Body of pancreas (tissue), 4 donors: ENCODE data around the gene LHB. TPM values are rescaled to one million over a fixed set of nuclear protein-coding genes. Genes with fewer than 3 reads are reported as not detected.

Experiments used
- ATAC-seq: fragments of 150-250 bp; one replicate; pipeline ENCODE4 v1.9.1; 2016
- DNase-seq, 4 donors: peaks; one replicate each; pipeline ENCODE4 v3.0.0-alpha.2; 2019
- H3K27ac ChIP-seq, 4 donors: fragments of 200-600 bp; sonication (generic); 1 replicate in 3 of 4; 2 replicates in 1 of 4; pipeline versions ENCODE4 v1.5.1 to v1.6.1; 2016 to 2019; ENCODE audit warnings: mild to moderate bottlenecking in 1 of 4, mixed read lengths in 1 of 4, moderate library complexity in 1 of 4
- H3K27me3 ChIP-seq, 2 donors: fragments of 200-600 bp; sonication (generic); one replicate each; pipeline ENCODE4 v1.6.0; 2016; ENCODE audit warnings: mild to moderate bottlenecking in 1 of 2
- H3K36me3 ChIP-seq, 2 donors: fragments of 200-600 bp; sonication (generic); replicated peaks in 1 of 2; 2 replicates each; pipeline ENCODE4 v1.5.1; 2016; ENCODE audit warnings: low read depth in 2 of 2; ENCODE audit not compliant: insufficient read depth in 1 of 2
- H3K4me1 ChIP-seq: fragments of 200-600 bp; sonication (generic); one replicate; pipeline ENCODE4 v1.6.0; 2016
- H3K4me3 ChIP-seq, 2 donors: fragments of 200-600 bp; sonication (generic); 1 replicate in 1 of 2; 2 replicates in 1 of 2; pipeline ENCODE4 v1.5.1; 2016 to 2019
- H3K9me3 ChIP-seq, 3 donors: fragments of 200-600 bp; sonication (generic); 1 replicate in 2 of 3; 2 replicates in 1 of 3; pipeline ENCODE4 v1.5.1; 2016
- CTCF ChIP-seq, 7 experiments: fragments of 450-650 bp in 4 of 7; fragments of 200-600 bp in 3 of 7; sonication (generic) in 3 of 7; IDR thresholded peaks; one replicate each; pipeline ENCODE4 v1.5.1; 2016 to 2019; ENCODE audit warnings: antibody characterized with exemption in 7 of 7
- POLR2A ChIP-seq, 3 donors: fragments of 450-650 bp; IDR thresholded peaks; one replicate each; pipeline ENCODE4 v1.6.1; 2016; ENCODE audit warnings: antibody characterized with exemption in 3 of 3, mild to moderate bottlenecking in 2 of 3
- WGBS, 2 donors: methylation state at CpG; one replicate each; pipeline ENCODE4 v1.1.5; 2017; 5-methylcytosine and 5-hydroxymethylcytosine counted together
- intact Hi-C: fragments of 100-400 bp; cut with DNase I; formaldehyde crosslinking; loops from one replicate; pipeline ENCODE4 v1.15.1; 2023
- total RNA-seq, 2 donors: library from RNA; depleted of rRNA; stranded (reverse); fragments of >200 nt; gene quantifications; one replicate each; pipeline ENCODE4 v1.1.0, GENCODE V29; 2016

The LHB gene
- total RNA-seq, 2 donors from 2014 or later: 45.8 TPM; not detected in 1

GRCh38 chr19:48987323-48987722, 29.6 kb downstream of the LHB start:
- no peaks in the 10 kb centered on the region for H3K27me3 ChIP-seq
- TF ChIP-seq POLR2A (IDR thresholded peaks at IDR 0.05) (no peak), CTCF (IDR thresholded peaks at IDR 0.05) (no peak)
- no peaks in the 10 kb centered on the region for H3K9me3 ChIP-seq
- intact Hi-C loops: no loop called here
- WGBS, 2 donors: 82 to 85% methylated on average over 6 to 7 of the region's 7 CpGs
- no peak overlapping the region for H3K4me3 ChIP-seq
- no peak for DNase-seq
- H3K36me3 ChIP-seq: no peaks in the 10 kb centered on the region
- H3K27ac ChIP-seq: no peak overlapping the region
- peaks cover 14% of the 10 kb centered on the region for H3K4me1 ChIP-seq
- no peak for ATAC-seq

GRCh38 chr19:48986211-48986610, 30.7 kb downstream of the LHB start:
- intact Hi-C loops: no loop called here
- TF ChIP-seq POLR2A (IDR thresholded peaks at IDR 0.05) (no peak), CTCF (IDR thresholded peaks at IDR 0.05) (no peak)
- H3K4me3 ChIP-seq: no peak overlapping the region
- ATAC-seq (no peak), DNase-seq (no peak)
- H3K27ac ChIP-seq: no peak overlapping the region
- no peaks in the 10 kb centered on the region for H3K27me3 ChIP-seq
- peaks cover 0 to 2% of the 10 kb centered on the region in 2 donors for H3K36me3 ChIP-seq
- H3K4me1 ChIP-seq: peaks cover 2% of the 10 kb centered on the region
- no peaks in the 10 kb centered on the region for H3K9me3 ChIP-seq
- 90 to 100% methylated on average over 3 of the region's 3 CpGs for WGBS, 2 donors

GRCh38 chr19:48985711-48986110, 31.2 kb downstream of the LHB start:
- WGBS, 2 donors: 93% methylated on average over 11 of the region's 13 CpGs; no CpG with 5 or more reads in 1 of the 2 donors
- no peak overlapping the region for H3K4me3 ChIP-seq
- H3K9me3 ChIP-seq: no peaks in the 10 kb centered on the region
- H3K27me3 ChIP-seq: no peaks in the 10 kb centered on the region
- no peak for TF ChIP-seq CTCF (IDR thresholded peaks at IDR 0.05)
- intact Hi-C loops: no loop called here
- no peak for DNase-seq
- no peaks in the 10 kb centered on the region for H3K4me1 ChIP-seq
- peaks cover 0 to 2% of the 10 kb centered on the region in 2 donors for H3K36me3 ChIP-seq
- no peak for ATAC-seq
- H3K27ac ChIP-seq: no peak overlapping the region

GRCh38 chr19:48982280-48982679, 34.6 kb downstream of the LHB start:
- Histone ChIP-seq H3K4me1 (no peaks in the 10 kb centered on the region), H3K9me3 (no peaks in the 10 kb centered on the region), H3K4me3 (no peak overlapping the region), H3K27ac (no peak overlapping the region), H3K27me3 (no peaks in the 10 kb centered on the region), H3K36me3 (peaks cover 0 to 2% of the 10 kb centered on the region in 2 donors)
- DNase-seq: no peak
- no peak for ATAC-seq
- intact Hi-C loops: no loop called here
- 91 to 93% methylated on average over 7 to 9 of the region's 9 CpGs for WGBS, 2 donors
- TF ChIP-seq CTCF (IDR thresholded peaks at IDR 0.05) (no peak), POLR2A (IDR thresholded peaks at IDR 0.05) (no peak)

GRCh38 chr19:48977061-48977460, 39.8 kb downstream of the LHB start:
- ATAC-seq: no peak
- Histone ChIP-seq H3K4me1 (no peaks in the 10 kb centered on the region), H3K4me3 (no peak overlapping the region), H3K9me3 (no peaks in the 10 kb centered on the region), H3K27me3 (no peaks in the 10 kb centered on the region), H3K27ac (no peak overlapping the region), H3K36me3 (peaks cover 0 to 6% of the 10 kb centered on the region in 2 donors)
- DNase-seq: no peak
- intact Hi-C loops: no loop called here
- TF ChIP-seq POLR2A (IDR thresholded peaks at IDR 0.05) (no peak), CTCF (IDR thresholded peaks at IDR 0.05) (no peak)
- 83 to 84% methylated on average over 2 of the region's 2 CpGs for WGBS, 2 donors
